ENCODE results near the gene ELMO1. TPM values are rescaled to one million over a fixed set of nuclear protein-coding genes. Genes with fewer than 3 reads are reported as not detected.

Gene ELMO1
- total RNA-seq, 1 experiment from 2014 or later = 8.7 TPM

DNA sequence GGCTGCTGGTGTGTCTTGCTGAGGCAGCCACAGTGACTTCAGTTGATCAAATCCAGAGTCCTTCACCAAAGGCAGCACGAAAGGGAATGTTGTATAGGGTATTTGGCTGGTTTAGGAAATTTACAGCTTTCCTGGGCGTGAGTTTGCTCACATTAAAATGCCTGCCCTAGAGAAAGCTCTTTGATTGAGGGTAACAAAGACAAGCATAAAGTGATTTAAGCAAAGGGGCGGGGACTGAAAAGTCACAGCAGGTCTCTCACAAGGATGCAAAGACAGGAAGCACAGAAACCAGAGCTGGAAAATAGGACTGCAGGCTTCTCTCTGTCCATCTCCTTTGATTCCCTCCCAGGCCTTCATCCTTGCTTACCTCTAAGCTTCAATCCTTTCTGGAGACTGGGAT is 139.2 kb downstream of the ELMO1 start:
- Histone ChIP-seq H3K4me3 (ENCODE audit: insufficient read depth, low read depth, low read length) (no peak overlapping the region), H3K36me3 (replicated peaks; ENCODE audit: control insufficient read depth, insufficient read depth, low read length) (no peaks in the 10 kb centered on the region), H3K27me3 (ENCODE audit: control insufficient read depth, insufficient read depth, low read length) (no peaks in the 10 kb centered on the region)
- DNase-seq = no peak

DNA sequence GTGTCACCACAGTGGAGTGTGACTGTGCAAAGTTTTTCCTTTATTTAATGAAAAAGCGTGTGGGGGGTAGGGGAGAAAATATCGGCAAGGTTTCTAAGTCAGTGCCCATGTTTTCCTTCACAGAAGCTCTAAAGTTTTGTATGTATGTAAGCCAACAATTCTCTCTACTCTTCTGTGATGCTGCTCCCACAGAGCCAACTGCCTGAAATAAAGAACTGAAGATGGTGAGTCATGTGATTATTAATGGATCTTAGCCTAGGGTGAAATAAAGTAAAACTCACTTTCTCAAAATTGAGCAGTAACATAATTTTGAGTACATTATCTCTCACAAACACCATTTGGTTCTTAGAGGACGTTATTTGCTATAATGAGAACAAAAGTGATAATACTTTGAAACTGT is 143.7 kb downstream of the ELMO1 start:
- no peaks in the 10 kb centered on the region for H3K27me3 ChIP-seq (ENCODE audit: control insufficient read depth, insufficient read depth, low read length)
- no peak for DNase-seq
- no peak overlapping the region for H3K4me3 ChIP-seq (ENCODE audit: insufficient read depth, low read depth, low read length)
- H3K36me3 ChIP-seq (replicated peaks; ENCODE audit: control insufficient read depth, insufficient read depth, low read length) = no peaks in the 10 kb centered on the region; the same call in 1 of the 2 replicates

DNA sequence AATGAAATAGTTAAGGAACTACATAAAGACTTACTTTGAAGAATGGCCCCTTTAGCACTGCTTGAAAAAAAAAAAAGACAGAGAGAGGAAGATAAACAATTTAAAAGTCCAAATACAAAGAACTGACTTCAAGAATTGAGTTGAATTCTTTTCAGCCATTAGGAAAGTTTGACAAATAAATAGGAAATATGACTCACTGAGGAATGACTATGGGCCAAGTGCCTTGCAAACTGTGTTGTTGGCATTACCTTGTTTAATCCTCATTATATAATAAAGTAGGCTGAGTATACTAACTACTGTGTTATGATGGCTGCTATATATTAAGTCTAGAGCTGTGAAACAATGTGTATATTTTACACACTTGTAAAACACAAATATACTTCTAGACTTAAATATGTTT is 151.1 kb downstream of the ELMO1 start:
- Histone ChIP-seq H3K27me3 (ENCODE audit: control insufficient read depth, insufficient read depth, low read length) (no peaks in the 10 kb centered on the region), H3K36me3 (replicated peaks; ENCODE audit: control insufficient read depth, insufficient read depth, low read length) (no peaks in the 10 kb centered on the region; the same call in 1 of the 2 replicates), H3K4me3 (ENCODE audit: insufficient read depth, low read depth, low read length) (no peak overlapping the region)
- no peak for DNase-seq

DNA sequence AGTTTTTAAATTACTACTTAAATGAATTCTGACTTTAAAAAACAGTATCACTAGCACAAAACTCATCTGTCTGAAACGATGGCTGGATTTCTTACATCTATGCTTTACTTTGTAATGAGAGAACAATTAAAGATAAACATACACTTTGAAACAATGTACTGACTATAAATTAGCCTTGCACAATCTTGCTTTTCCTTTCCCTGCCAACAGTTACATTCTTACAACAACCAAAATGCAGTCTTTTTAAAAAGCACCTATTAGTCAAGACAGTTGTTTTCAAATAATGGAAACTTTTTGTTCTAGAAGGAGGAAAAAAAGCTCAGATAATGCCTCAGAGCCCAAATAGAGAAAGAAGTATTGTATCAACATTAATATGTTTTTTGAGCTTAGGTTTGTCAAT is 153.3 kb downstream of the ELMO1 start:
- no peak overlapping the region for H3K4me3 ChIP-seq (ENCODE audit: insufficient read depth, low read depth, low read length)
- no peak for DNase-seq
- no peaks in the 10 kb centered on the region for H3K36me3 ChIP-seq (replicated peaks; ENCODE audit: control insufficient read depth, insufficient read depth, low read length)
- no peaks in the 10 kb centered on the region for H3K27me3 ChIP-seq (ENCODE audit: control insufficient read depth, insufficient read depth, low read length)

DNA sequence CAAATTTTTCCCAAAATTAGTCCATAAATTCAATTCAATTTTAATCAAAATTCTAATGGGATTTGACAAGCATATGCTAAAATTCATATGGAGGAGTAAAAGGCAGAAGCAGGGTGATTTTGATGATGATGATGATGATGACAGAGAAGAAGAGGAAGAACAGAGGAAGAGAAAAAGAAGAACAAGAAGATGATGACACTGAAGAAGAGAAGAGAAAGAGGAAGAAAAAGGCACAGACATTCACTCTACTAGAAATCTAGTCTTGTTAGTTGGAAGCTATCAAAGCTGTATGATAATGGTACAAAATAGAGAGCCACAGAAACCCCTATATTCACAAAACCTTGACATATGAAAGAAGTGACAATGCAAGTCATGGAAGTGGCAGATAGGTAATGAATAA is 157.9 kb downstream of the ELMO1 start:
- no peaks in the 10 kb centered on the region for H3K27me3 ChIP-seq (ENCODE audit: control insufficient read depth, insufficient read depth, low read length)
- H3K4me3 ChIP-seq (ENCODE audit: insufficient read depth, low read depth, low read length) = no peak overlapping the region
- H3K36me3 ChIP-seq (replicated peaks; ENCODE audit: control insufficient read depth, insufficient read depth, low read length) = no peaks in the 10 kb centered on the region
- no peak for DNase-seq

GRCh38 chr7:37289781-37290180 is 158.9 kb downstream of the ELMO1 start:
- DNase-seq = no peak
- H3K4me3 ChIP-seq (ENCODE audit: insufficient read depth, low read depth, low read length) = no peak overlapping the region
- H3K36me3 ChIP-seq (replicated peaks; ENCODE audit: control insufficient read depth, insufficient read depth, low read length) = no peaks in the 10 kb centered on the region
- H3K27me3 ChIP-seq (ENCODE audit: control insufficient read depth, insufficient read depth, low read length) = no peaks in the 10 kb centered on the region

DNA sequence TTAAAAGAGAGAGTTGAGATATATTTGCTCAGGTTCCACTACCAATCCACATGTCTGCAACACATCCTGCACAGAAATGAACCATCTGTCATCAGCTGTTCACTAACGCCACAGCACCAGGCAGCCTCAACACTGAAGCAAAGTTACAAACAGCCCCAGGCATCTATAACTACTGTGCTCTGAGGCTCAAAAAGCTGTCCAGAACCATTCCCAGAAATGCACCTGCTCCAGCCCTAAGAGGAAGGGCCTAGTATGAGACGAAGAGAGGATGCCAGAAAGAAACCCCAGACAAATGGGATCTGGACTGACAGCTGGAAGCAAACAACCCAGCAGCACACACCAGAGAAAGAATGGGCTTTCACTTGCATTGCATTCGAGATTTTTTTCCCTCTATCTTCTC is 159.3 kb downstream of the ELMO1 start:
- DNase-seq = no peak
- H3K36me3 ChIP-seq (replicated peaks; ENCODE audit: control insufficient read depth, insufficient read depth, low read length) = no peaks in the 10 kb centered on the region
- no peaks in the 10 kb centered on the region for H3K27me3 ChIP-seq (ENCODE audit: control insufficient read depth, insufficient read depth, low read length)
- no peak overlapping the region for H3K4me3 ChIP-seq (ENCODE audit: insufficient read depth, low read depth, low read length)

DNA sequence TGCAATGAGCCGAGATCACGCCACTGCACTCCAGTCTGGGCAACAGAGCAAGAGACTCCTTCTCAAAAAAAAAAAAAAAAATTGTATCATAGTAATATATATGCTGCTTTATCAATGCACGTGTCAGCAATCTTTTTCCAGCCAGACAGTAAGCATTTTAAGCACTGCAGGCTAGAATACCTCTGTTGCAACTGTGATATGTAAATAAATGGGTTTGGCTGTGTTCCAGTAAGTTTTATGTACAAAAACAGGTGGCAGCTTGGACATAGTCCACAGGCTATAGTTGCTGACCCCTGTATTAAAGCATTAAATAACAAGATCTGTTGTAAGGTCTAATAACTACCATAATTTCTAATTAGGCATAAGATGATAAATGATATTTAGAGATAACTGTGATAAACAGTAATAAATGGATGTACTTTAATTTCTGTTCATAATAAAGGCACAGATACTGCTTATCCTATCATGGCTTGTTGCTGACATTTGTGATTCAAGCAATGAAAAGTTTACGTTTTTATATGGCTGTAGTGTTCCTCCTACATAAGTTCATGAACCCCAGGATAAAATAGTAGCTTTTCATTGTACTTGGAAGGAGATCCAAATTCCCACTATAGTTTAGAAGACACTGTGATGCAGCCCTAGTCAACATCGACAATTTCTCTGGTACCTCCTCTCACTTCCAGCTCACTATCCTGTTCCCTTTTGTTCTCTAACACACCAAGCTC is 161.4 kb downstream of the ELMO1 start:
- Histone ChIP-seq H3K4me3 (ENCODE audit: insufficient read depth, low read depth, low read length) (no peak overlapping the region), H3K36me3 (replicated peaks; ENCODE audit: control insufficient read depth, insufficient read depth, low read length) (no peaks in the 10 kb centered on the region), H3K27me3 (ENCODE audit: control insufficient read depth, insufficient read depth, low read length) (no peaks in the 10 kb centered on the region)
- DNase-seq = no peak

DNA sequence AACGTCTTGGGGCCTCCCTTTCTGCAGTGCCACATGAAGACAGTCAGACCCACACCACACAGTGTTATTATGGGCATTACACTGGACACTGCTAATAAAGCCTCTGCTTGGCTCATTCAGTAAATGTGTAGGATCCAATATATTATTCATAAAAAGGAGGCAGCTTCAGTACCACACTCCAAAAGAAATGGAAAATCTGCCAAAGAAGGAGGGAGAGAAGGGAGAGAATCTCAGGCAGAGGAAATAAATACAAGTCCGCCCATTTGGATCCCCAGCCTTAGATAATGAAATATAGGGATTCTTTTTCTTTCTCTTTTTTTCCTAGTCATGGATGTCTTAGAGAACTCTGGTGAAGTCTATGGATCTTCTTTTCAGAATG is 162.2 kb downstream of the ELMO1 start:
- Histone ChIP-seq H3K36me3 (replicated peaks; ENCODE audit: control insufficient read depth, insufficient read depth, low read length) (no peaks in the 10 kb centered on the region), H3K27me3 (ENCODE audit: control insufficient read depth, insufficient read depth, low read length) (no peaks in the 10 kb centered on the region), H3K4me3 (ENCODE audit: insufficient read depth, low read depth, low read length) (no peak overlapping the region)
- DNase-seq = no peak

DNA sequence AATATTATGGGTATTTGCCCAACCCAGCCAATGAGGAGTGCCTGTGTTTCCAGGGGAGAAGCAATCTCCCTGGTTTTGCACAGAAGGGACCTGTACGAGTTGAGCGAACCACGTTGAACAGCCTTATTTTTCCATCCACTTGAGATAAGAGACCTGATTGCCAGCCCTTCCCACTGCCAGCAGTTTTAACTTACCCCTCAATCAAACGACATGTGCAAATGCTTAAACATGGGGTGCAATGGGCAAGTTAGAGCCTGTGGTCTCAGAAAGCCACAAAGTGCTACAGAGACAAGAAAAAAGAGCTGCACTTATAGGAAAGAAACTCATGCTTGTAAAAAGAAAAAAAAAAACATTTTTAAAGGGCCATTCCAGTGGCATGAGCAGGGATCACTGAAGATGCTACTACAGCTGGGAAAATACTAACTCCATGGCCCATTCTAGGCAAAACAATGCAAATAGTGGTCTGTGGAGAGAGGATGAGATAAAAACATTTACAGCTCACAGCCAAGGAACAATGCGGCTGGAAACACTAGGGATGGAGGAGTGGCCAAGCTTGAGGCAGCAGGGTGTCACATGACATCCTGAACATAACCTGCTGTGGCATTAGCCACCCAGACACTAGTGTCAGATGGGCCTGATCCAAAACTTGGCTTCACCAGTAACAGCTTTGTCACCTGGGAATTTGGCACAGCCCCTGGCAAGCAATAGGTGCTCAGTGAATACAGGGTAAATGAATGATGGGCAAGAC is 162.8 kb downstream of the ELMO1 start:
- Histone ChIP-seq H3K4me3 (ENCODE audit: insufficient read depth, low read depth, low read length) (no peak overlapping the region), H3K36me3 (replicated peaks; ENCODE audit: control insufficient read depth, insufficient read depth, low read length) (no peaks in the 10 kb centered on the region)
- DNase-seq = no peak

GRCh38 chr7:37284805-37285231 is 163.8 kb downstream of the ELMO1 start:
- Histone ChIP-seq H3K27me3 (ENCODE audit: control insufficient read depth, insufficient read depth, low read length) (no peaks in the 10 kb centered on the region), H3K36me3 (replicated peaks; ENCODE audit: control insufficient read depth, insufficient read depth, low read length) (no peaks in the 10 kb centered on the region), H3K4me3 (ENCODE audit: insufficient read depth, low read depth, low read length) (no peak overlapping the region)
- DNase-seq = peak; percentile 69

More for the DNA sequence above, 162.8 kb downstream of the ELMO1 start:
- no peaks in the 10 kb centered on the region for H3K27me3 ChIP-seq (ENCODE audit: control insufficient read depth, insufficient read depth, low read length)

DNA sequence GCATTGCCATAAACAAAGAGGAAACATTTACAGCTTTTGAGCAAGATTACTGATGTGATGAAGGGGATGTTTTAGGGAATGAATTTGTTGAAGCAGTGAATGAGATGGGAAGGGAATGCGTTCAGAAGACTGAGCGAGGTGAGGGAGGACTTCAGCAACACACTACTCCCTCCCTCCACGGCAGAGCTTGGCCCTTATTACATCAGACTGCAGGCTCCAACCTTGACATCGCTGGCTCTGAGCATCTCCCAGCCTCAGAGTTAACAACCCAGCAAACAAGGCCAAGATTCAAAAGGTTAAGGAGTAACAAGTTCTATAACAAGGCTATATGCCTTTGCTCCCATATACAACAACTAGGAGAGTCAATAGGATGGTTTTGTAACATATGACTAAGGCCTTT is 164.4 kb downstream of the ELMO1 start:
- H3K36me3 ChIP-seq (replicated peaks; ENCODE audit: control insufficient read depth, insufficient read depth, low read length) = no peaks in the 10 kb centered on the region
- no peak overlapping the region for H3K4me3 ChIP-seq (ENCODE audit: insufficient read depth, low read depth, low read length)
- H3K27me3 ChIP-seq (ENCODE audit: control insufficient read depth, insufficient read depth, low read length) = no peaks in the 10 kb centered on the region
- no peak for DNase-seq

DNA sequence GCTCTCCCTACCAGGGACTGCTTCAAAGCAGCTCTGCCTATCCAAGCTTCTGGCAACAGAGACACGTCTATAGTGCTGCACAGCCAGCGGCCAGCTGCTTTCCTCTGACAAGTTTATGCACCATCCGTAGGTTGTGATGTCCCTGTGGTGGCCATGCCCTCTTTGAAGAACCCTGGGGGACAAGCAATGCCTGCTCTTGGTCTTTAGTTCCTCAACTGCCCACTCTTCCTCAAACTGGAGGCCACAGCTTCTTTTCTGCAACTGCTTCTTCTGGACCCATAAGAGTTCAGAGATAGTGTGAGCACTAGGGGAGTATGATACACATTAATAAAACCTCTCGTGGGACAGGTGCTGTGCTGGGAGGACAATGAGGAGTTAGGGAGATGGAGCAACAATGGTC is 164.9 kb downstream of the ELMO1 start:
- Histone ChIP-seq H3K4me3 (ENCODE audit: insufficient read depth, low read depth, low read length) (no peak overlapping the region), H3K27me3 (ENCODE audit: control insufficient read depth, insufficient read depth, low read length) (no peaks in the 10 kb centered on the region), H3K36me3 (replicated peaks; ENCODE audit: control insufficient read depth, insufficient read depth, low read length) (no peaks in the 10 kb centered on the region)
- DNase-seq = no peak

DNA sequence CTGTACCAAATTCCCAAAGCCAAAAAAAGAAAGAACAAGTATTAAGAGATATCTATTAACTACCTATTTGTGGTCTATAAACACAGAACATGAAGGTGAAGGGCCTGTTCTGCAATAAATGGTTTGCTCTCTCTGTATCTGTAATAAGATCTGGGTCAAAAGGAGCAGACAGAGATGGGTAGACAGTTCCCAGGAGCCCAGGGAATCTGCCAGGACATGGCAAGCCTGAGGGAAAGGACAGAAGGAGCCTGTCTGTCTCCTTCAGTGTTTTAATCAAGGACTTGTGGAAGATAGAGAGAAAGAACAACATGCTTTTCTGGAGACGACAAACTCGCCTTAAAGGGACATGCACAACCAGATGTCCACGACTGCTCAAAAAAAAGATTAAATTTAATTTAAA is 165.7 kb downstream of the ELMO1 start:
- no peak for DNase-seq
- H3K27me3 ChIP-seq (ENCODE audit: control insufficient read depth, insufficient read depth, low read length) = no peaks in the 10 kb centered on the region
- H3K36me3 ChIP-seq (replicated peaks; ENCODE audit: control insufficient read depth, insufficient read depth, low read length) = no peaks in the 10 kb centered on the region
- no peak overlapping the region for H3K4me3 ChIP-seq (ENCODE audit: insufficient read depth, low read depth, low read length)

DNA sequence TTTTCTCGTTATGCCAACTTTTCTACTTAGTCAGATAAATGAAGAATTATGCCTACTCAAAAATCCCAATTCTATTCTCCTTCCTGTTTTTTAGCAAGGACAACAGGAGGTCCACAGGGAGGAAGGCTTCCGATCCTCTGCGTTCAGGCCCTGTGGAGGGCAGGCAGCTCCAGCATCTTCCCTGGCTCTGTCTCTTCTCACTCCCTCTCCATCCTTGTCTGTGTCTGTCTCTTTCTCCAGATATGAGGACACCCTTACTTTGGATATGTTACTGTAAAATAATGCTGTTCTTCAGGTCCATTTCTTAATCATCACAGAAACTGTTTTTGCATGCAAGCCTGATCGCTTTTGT is 166.6 kb downstream of the ELMO1 start:
- Histone ChIP-seq H3K36me3 (replicated peaks; ENCODE audit: control insufficient read depth, insufficient read depth, low read length) (no peaks in the 10 kb centered on the region), H3K4me3 (ENCODE audit: insufficient read depth, low read depth, low read length) (no peak overlapping the region), H3K27me3 (ENCODE audit: control insufficient read depth, insufficient read depth, low read length) (no peaks in the 10 kb centered on the region)
- no peak for DNase-seq

Measured in H7 (cell line).